ENCODE results near the gene MRPL37.

DNA sequence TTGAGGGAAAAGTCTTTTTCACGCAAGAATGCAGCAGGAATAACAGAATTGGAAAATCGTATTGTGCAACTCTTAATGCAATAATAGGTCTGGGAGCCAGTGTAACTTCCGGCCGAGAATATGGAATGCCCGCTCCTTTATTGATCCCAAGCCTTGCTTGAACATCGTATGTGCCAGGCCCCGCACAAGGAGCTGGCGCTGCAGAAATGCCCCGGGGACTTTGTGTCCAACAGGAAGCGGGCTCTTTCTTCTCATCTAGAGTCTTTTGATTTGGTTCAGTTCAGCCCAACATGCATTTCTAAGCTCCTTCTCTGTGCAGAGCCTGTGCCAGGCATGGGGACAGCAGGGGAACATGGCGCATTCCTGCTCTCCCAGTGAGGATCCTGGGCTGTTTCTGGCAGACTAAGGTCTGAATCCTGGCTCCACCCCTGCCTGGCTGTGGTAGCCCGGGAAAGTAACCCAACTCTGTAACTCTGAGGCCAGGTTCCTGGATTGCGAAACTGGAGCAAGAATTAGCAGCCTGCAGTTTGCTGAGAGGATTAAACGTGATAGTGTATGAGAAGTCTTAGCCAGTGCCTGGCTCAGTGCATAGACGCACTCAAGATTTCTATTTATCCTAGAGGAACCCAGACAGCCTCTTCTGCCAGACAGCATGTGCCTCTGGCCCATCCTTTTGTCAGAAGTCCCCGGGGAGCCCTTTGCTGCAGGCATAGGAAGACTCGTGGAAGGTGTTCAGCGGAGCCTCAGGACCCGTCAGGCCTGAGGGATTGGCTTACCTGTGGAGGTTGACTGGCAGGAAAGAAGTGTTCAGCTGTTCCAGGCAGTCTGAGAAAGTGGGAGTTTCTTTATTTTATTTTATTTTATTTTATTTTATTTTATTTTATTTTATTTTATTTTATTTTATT, 46.2 kb upstream of the MRPL37 start:
- TF ChIP-seq EZH2 (IDR thresholded peaks at IDR 0.05; ENCODE audit: borderline replicate concordance, low read depth, low read length, severe bottlenecking) = no peak
- TF ChIP-seq, protein P1, sequence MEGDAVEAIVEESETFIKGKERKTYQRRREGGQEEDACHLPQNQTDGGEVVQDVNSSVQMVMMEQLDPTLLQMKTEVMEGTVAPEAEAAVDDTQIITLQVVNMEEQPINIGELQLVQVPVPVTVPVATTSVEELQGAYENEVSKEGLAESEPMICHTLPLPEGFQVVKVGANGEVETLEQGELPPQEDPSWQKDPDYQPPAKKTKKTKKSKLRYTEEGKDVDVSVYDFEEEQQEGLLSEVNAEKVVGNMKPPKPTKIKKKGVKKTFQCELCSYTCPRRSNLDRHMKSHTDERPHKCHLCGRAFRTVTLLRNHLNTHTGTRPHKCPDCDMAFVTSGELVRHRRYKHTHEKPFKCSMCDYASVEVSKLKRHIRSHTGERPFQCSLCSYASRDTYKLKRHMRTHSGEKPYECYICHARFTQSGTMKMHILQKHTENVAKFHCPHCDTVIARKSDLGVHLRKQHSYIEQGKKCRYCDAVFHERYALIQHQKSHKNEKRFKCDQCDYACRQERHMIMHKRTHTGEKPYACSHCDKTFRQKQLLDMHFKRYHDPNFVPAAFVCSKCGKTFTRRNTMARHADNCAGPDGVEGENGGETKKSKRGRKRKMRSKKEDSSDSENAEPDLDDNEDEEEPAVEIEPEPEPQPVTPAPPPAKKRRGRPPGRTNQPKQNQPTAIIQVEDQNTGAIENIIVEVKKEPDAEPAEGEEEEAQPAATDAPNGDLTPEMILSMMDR (IDR thresholded peaks at IDR 0.05; ENCODE audit: extremely low read depth in 1 of 2, insufficient read depth in 1 of 2, low read depth in 1 of 2, low read length in 2 of 2) = no peak
- TF ChIP-seq JUN (IDR thresholded peaks at IDR 0.05; ENCODE audit: borderline replicate concordance, insufficient read depth, insufficient read length, low read depth) = no peak
- TF ChIP-seq, protein P2, sequence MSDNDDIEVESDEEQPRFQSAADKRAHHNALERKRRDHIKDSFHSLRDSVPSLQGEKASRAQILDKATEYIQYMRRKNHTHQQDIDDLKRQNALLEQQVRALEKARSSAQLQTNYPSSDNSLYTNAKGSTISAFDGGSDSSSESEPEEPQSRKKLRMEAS (IDR thresholded peaks at IDR 0.05; ENCODE audit: insufficient read depth, insufficient read length) = no peak
- no peak for TF ChIP-seq POLR2AphosphoS5 (IDR thresholded peaks at IDR 0.05; ENCODE audit: insufficient read depth, low read depth, low read length)

Data from endothelial cell of umbilical vein (primary cell).